ENCODE results near the gene MRPL32. TPM values are rescaled to one million over a fixed set of nuclear protein-coding genes. Genes with fewer than 3 reads are reported as not detected.

Gene MRPL32
- 64.0 to 82.3 TPM (median 70.8 TPM) in 5 replicates for total RNA-seq (2022; extraction: Qiagen RNA extraction; ENCODE audit: low read depth)

DNA sequence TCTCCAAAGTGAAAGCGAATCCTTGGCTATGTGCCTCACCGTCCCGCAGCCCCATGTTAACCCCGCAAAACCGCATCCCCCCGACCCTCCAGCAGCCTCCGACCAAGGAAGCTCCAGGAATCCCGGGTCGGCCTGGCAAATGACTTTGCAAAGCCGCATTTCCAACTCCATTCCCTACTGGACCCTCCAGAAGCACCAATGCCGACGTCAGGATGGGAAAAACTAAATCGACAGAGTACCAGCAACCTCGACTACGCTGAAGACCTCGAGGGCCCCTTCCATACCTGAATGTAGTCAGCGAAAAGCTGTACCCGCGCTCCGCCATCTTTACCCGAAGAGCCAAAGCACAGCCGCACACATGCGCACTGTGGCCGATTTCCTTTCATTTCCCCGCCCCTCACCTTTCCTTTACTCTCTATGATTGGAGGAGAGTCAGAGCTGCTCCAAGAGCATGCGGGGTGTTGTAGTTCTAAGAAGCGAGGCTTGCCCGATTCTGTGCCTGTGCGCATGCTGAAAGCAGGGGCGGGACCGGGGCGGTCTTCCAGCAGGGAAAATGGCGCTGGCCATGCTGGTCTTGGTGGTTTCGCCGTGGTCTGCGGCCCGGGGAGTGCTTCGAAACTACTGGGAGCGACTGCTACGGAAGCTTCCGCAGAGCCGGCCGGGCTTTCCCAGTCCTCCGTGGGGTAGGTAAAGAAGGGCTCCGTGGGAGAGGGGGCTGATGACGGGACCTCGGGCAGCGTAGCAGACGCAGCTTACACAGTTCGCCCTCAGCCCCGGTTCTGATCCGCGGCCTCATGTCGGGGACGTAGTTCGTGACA, at the start of gene MRPL32, which contains the start of gene PSMA2:
MRPL32 (plus strand) TSS at position 543 of the 818 bp plus-strand sequence; CDS start at position 554, 11 bp downstream.
PSMA2 (minus strand) TSS at position 341 of the 818 bp plus-strand sequence; CDS start at position 325, 16 bp downstream.

GRCh38 chr7:42911454-42912447, 20.4 kb upstream of the MRPL32 start, which contains the start of gene C7orf25:
Gene C7orf25, minus strand, starts transcription at chr7:42912070. Its CDS starts 1,170 bp downstream, at chr7:42910900.

Other genes with a start within 250 kb of the MRPL32 start
- gene C7orf25, start 20.3 kb upstream of the MRPL32 start, total RNA-seq (2022; extraction: Qiagen RNA extraction; ENCODE audit: low read depth) = 1.2 to 2.6 TPM (median 2.4 TPM) in 5 replicates
- 170 to 246 TPM (median 194 TPM) in 5 replicates for gene PSMA2, start 202 bp upstream of the MRPL32 start, total RNA-seq (2022; extraction: Qiagen RNA extraction; ENCODE audit: low read depth)
- 12.5 to 16.8 TPM (median 13.5 TPM) in 5 replicates for gene HECW1, start 180.3 kb downstream of the MRPL32 start, total RNA-seq (2022; extraction: Qiagen RNA extraction; ENCODE audit: low read depth)

Measured in A549 treated with ZK216348 at 1 μM for 4 hours (cell line).